Bronchial epithelial cell (primary cell): ENCODE results near the gene WDR70. TPM values are rescaled to one million over a fixed set of nuclear protein-coding genes. Genes with fewer than 3 reads are reported as not detected.
"Not testable (repeated sequence)": the region's sequence is repeated elsewhere in the genome, so short reads cannot be mapped to it uniquely, and the experiment has no call there.

Experiments used
- DNase-seq: peaks from one replicate; pipeline ENCODE4 v3.0.0-alpha.2; 2010; ENCODE audit warnings: low read depth
- FAIRE-seq: peaks from 2 replicates; lab custom pipeline; 2011; peaks lifted over from hg19 to GRCh38; lab: Jason Lieb, UNC
- H3K27me3 ChIP-seq: 2 replicates; pipeline ENCODE4 v1.5.1; 2011; ENCODE audit warnings: low read length; ENCODE audit not compliant: control insufficient read depth, insufficient read depth
- H3K36me3 ChIP-seq: 2 replicates; pipeline ENCODE4 v1.5.1; 2011; ENCODE audit warnings: low read length; ENCODE audit not compliant: control insufficient read depth, insufficient read depth
- H3K4me3 ChIP-seq: 2 replicates; pipeline ENCODE4 v1.5.1; 2011; ENCODE audit warnings: mild to moderate bottlenecking, low read depth, low read length, control low read depth
- CTCF ChIP-seq: IDR thresholded peaks from 2 replicates; pipeline ENCODE4 v1.5.1; 2011; ENCODE audit warnings: mild to moderate bottlenecking, moderate library complexity, low read length, control low read depth, inconsistent platforms; ENCODE audit not compliant: insufficient read depth, severe bottlenecking
- total RNA-seq: library from RNA; depleted of rRNA; stranded (reverse); fragments of >200 nt; gene quantifications from 2 replicates; pipeline ENCODE4 v1.2.1, GENCODE V29; 2014

The WDR70 gene
- total RNA-seq, result 17.9 and 26.9 TPM in 2 replicates

GRCh38 chr5:37379100-37379628, at the start of gene WDR70:
Gene WDR70 (plus strand): TSS chr5:37379318. CDS start chr5:37379368, 50 bp downstream.
- peak within 1 kb of the TSS; percentile 69 for H3K4me3 ChIP-seq
- peak; percentile 55 for TF ChIP-seq CTCF
- H3K36me3 ChIP-seq, FAIRE-seq, H3K27me3 ChIP-seq: not testable (repeated sequence)
- DNase-seq, result peak; percentile 79

GRCh38 chr5:37334754-37335153, 44.4 kb upstream of the WDR70 start:
- DNase-seq, H3K27me3 ChIP-seq, FAIRE-seq, H3K4me3 ChIP-seq, H3K36me3 ChIP-seq: not testable (repeated sequence)

- H3K36me3 ChIP-seq, H3K27me3 ChIP-seq, FAIRE-seq, DNase-seq, H3K4me3 ChIP-seq: not testable (repeated sequence)
Observed at GRCh38 chr5:37342741-37343140, 36.4 kb upstream of the WDR70 start.

GRCh38 chr5:37355161-37355560, 24.0 kb upstream of the WDR70 start:
- peaks cover 3% of the 10 kb centered on the region for H3K36me3 ChIP-seq
- H3K4me3 ChIP-seq, result no peak overlapping the region
- TF ChIP-seq CTCF, result no peak
- FAIRE-seq (no peak), DNase-seq (no peak)
- no peaks in the 10 kb centered on the region for H3K27me3 ChIP-seq

GRCh38 chr5:37370550-37370863, 8.6 kb upstream of the WDR70 start:
- Histone ChIP-seq H3K4me3 (peak overlapping the region; percentile 91), H3K36me3 (peaks cover 1% of the 10 kb centered on the region), H3K27me3 (no peaks in the 10 kb centered on the region)
- FAIRE-seq, result no peak
- TF ChIP-seq CTCF, result no peak
- DNase-seq, result no peak

- FAIRE-seq (peak; percentile 23), DNase-seq (peak; percentile 98)
- no peaks in the 10 kb centered on the region for H3K27me3 ChIP-seq
- peak within 1 kb of the TSS; percentile 91 for H3K4me3 ChIP-seq
- no peak for TF ChIP-seq CTCF
- peaks cover 1% of the 10 kb centered on the region for H3K36me3 ChIP-seq
Observed at GRCh38 chr5:37370864-37371726, 8.0 kb upstream of the WDR70 start, which contains the start of gene NUP155. Gene NUP155 (minus strand): TSS chr5:37371106. CDS start chr5:37370977, 129 bp downstream.
